GM12873 (cell line): ENCODE data around the gene GRB10.

Source experiments
- CTCF ChIP-seq: IDR thresholded peaks from 2 replicates; pipeline ENCODE4 v1.5.1; 2012; ENCODE audit warnings: low read depth, mild to moderate bottlenecking, moderate library complexity, low read length, control low read depth; ENCODE audit not compliant: insufficient read depth; ENCODE audit errors: missing control alignments

Gene GRB10

GRCh38 chr7:50589364-50589763 lies 193.3 kb downstream of the GRB10 start:
- no peak for TF ChIP-seq CTCF

GRCh38 chr7:50588937-50589336 lies 193.8 kb downstream of the GRB10 start:
- no peak for TF ChIP-seq CTCF

- TF ChIP-seq CTCF = no peak
Measured at GRCh38 chr7:50587737-50588136, 195.0 kb downstream of the GRB10 start.

- TF ChIP-seq CTCF = no peak
Measured at GRCh38 chr7:50584793-50585408, 197.8 kb downstream of the GRB10 start.

- TF ChIP-seq CTCF = no peak
Measured at GRCh38 chr7:50584386-50584785, 198.3 kb downstream of the GRB10 start.

- TF ChIP-seq CTCF = no peak
Measured at GRCh38 chr7:50580057-50580456, 202.6 kb downstream of the GRB10 start.

GRCh38 chr7:50577569-50577968 lies 205.1 kb downstream of the GRB10 start:
- no peak for TF ChIP-seq CTCF
